GM12878 (cell line): ENCODE results near the gene FBXW8. TPM values are rescaled to one million over a fixed set of nuclear protein-coding genes. Genes with fewer than 3 reads are reported as not detected.

Source experiments
- ATAC-seq: fragments of 200-7000 bp; cut with Tn5 transposase; 3 replicates; pipeline ENCODE4 v1.9.1; 2020; ENCODE audit warnings: mild to moderate bottlenecking, moderate library complexity
- BruUV-seq: library from RNA; stranded (reverse); fragments of 400-500 nt; replicated peaks from 2 replicates; lab custom pipeline; 2021; lab: Mats Ljungman, UMichigan
- CTCF ChIA-PET: fragments of 300-600 bp; sonication (Branson Sonifier 250); formaldehyde crosslinking; extraction: SDS; loops from one replicate; lab custom pipeline; 2021; ENCODE audit warnings: inconsistent platforms; lab: Yijun Ruan, JAX
- POLR2A ChIA-PET: fragments of 350-600 bp; formaldehyde crosslinking; extraction: SDS; loops from one replicate; lab custom pipeline; 2021; ENCODE audit warnings: inconsistent platforms; lab: Charles Lee
- RAD21 ChIA-PET: fragments of 300-600 bp; sonication (Branson Sonifier 250); formaldehyde crosslinking; loops from one replicate; lab custom pipeline; 2023; ENCODE audit warnings: antibody characterized with exemption; ENCODE audit not compliant: unreplicated experiment; lab: Charles Lee
- SMC1A ChIA-PET: fragments of 300-600 bp; sonication (Branson Sonifier 250); formaldehyde crosslinking; loops from one replicate; lab custom pipeline; 2023; ENCODE audit not compliant: unreplicated experiment, uncharacterized antibody; lab: Charles Lee
- DNase-seq: peaks from one replicate; pipeline ENCODE4 v3.0.0-alpha.2; 2011; ENCODE audit warnings: low read depth, low spot score
- FAIRE-seq: peaks from 3 replicates; lab custom pipeline; 2011; peaks lifted over from hg19 to GRCh38; lab: Jason Lieb, UNC
- H2AFZ ChIP-seq: 2 replicates; pipeline ENCODE4 v1.6.0; 2011; ENCODE audit warnings: low read depth, low read length, control low read depth; ENCODE audit not compliant: control insufficient read depth
- H3K27ac ChIP-seq: 2 replicates; pipeline ENCODE4 v1.5.1; 2011; ENCODE audit warnings: control low read depth; ENCODE audit not compliant: control insufficient read depth, insufficient read depth
- H3K27me3 ChIP-seq, 2 experiments: replicated peaks in 1 of 2; 2 replicates each; pipeline versions ENCODE4 v1.6.0 to v1.6.1; 2011; ENCODE audit warnings: low read length in 1 of 2; ENCODE audit not compliant: control insufficient read depth in 2 of 2, insufficient read depth in 2 of 2
- H3K36me3 ChIP-seq, 2 experiments: 2 replicates each; pipeline ENCODE4 v1.5.1; 2011; ENCODE audit warnings: low read length in 1 of 2; ENCODE audit not compliant: control insufficient read depth in 2 of 2, insufficient read depth in 2 of 2
- H3K4me1 ChIP-seq: 2 replicates; pipeline ENCODE4 v1.6.1; 2011; ENCODE audit warnings: mild to moderate bottlenecking, low read length, moderate library complexity, mixed read lengths; ENCODE audit not compliant: control insufficient read depth, insufficient read depth
- H3K4me2 ChIP-seq: 2 replicates; pipeline ENCODE4 v1.6.0; 2011; ENCODE audit warnings: control low read depth; ENCODE audit not compliant: control insufficient read depth, insufficient read depth
- H3K4me3 ChIP-seq: fragments of 200-600 bp; sonication (generic); 2 replicates; pipeline ENCODE4 v1.5.1; 2016
- H3K79me2 ChIP-seq: 2 replicates; pipeline ENCODE4 v1.6.0; 2011; ENCODE audit warnings: low read length; ENCODE audit not compliant: control insufficient read depth, insufficient read depth
- H3K9ac ChIP-seq: 2 replicates; pipeline ENCODE4 v1.8.0; 2011; ENCODE audit warnings: low read length, control low read depth, mixed read lengths; ENCODE audit not compliant: control insufficient read depth, insufficient read depth
- H3K9me3 ChIP-seq: replicated peaks from 3 replicates; pipeline ENCODE4 v1.5.1; 2011; ENCODE audit warnings: mild to moderate bottlenecking, low read length; ENCODE audit not compliant: control insufficient read depth, insufficient read depth
- H4K20me1 ChIP-seq: 2 replicates; pipeline ENCODE4 v1.6.0; 2011; ENCODE audit not compliant: control insufficient read depth, insufficient read depth
- ASH2L ChIP-seq: fragments of 300-600, 200-600 bp; sonication (generic); IDR thresholded peaks from 2 replicates; pipeline ENCODE4 v1.6.1; 2017; ENCODE audit warnings: low read depth, mild to moderate bottlenecking, borderline replicate concordance
- HDGF ChIP-seq: fragments of 450-650 bp; IDR thresholded peaks from 2 replicates; pipeline ENCODE4 v1.6.1; 2016; ENCODE audit warnings: antibody characterized with exemption
- KDM1A ChIP-seq: fragments of 200-600 bp; sonication (generic); IDR thresholded peaks from 2 replicates; pipeline ENCODE4 v1.6.1; 2016; ENCODE audit warnings: borderline replicate concordance
- SRF ChIP-seq, 2 experiments: IDR thresholded peaks; 2 replicates each; pipeline ENCODE4 v1.6.1; 2011; ENCODE audit warnings: low read depth in 2 of 2, low read length in 2 of 2, mild to moderate bottlenecking in 1 of 2, moderate library complexity in 1 of 2
- TBL1XR1 ChIP-seq: IDR thresholded peaks from 2 replicates; pipeline ENCODE4 v1.6.1; 2012; ENCODE audit warnings: low read depth, low read length, improper control_type of control experiment
- ZBTB40 ChIP-seq: fragments of 450-650 bp; IDR thresholded peaks from 2 replicates; pipeline ENCODE4 v1.6.1; 2016; ENCODE audit warnings: mild to moderate bottlenecking, moderate library complexity, borderline replicate concordance
- WGBS: methylation state at CpG from one replicate; pipeline ENCODE4 v1.1.6; 2016; ENCODE audit warnings: low lambda C conversion rate; ENCODE audit not compliant: insufficient replicate concordance, insufficient coverage; ENCODE audit errors: missing lambda C conversion rate; 5-methylcytosine and 5-hydroxymethylcytosine counted together
- in situ Hi-C: fragments of 300-500 bp; cut with MboI; formaldehyde crosslinking; loops from 9 replicates; pipeline ENCODE4 v1.14.3; 2018; ENCODE audit warnings: mixed read lengths
- intact Hi-C: fragments of 100-400 bp; cut with micrococcal nuclease; formaldehyde crosslinking; loops from one replicate; pipeline ENCODE4 v1.14.2; 2022; ENCODE audit not compliant: unreplicated experiment
- polyA plus RNA-seq, 11 experiments: library from polyadenylated mRNA; depleted of rRNA in 4 of 11; unstranded in 6 of 11; stranded (reverse) in 5 of 11; fragments of >200 nt; fragmentation: Nextera tagmentation in 4 of 11; fragmentation: Illumina TruSeq in 1 of 11; extraction: Ambion mirVana in 4 of 11; extraction: Trizol in 1 of 11; gene quantifications; 1 replicate in 1 of 11; 2 replicates in 10 of 11; pipeline versions ENCODE4 v1.2.1 to v1.2.3, GENCODE V29; 2011 to 2016; ENCODE audit warnings: inconsistent platforms in 2 of 11, missing spikeins in 2 of 11, low read depth in 1 of 11
- total RNA-seq, 4 experiments: library from RNA; depleted of rRNA in 3 of 4; stranded (reverse); fragments of >200 nt in 3 of 4; fragmentation: Illumina TruSeq in 1 of 4; extraction: Trizol in 1 of 4; gene quantifications; 2 replicates each; pipeline versions ENCODE4 v1.2.1 to v1.2.3, GENCODE V29; 2013 to 2021
- TF ChIP-seq, protein P1 (sequence below): IDR thresholded peaks from 2 replicates; pipeline ENCODE4 v1.6.1; 2011; ENCODE audit warnings: borderline replicate concordance, low read depth, mild to moderate bottlenecking, moderate library complexity, low read length; ENCODE audit not compliant: insufficient read depth, poor library complexity, severe bottlenecking
- TF ChIP-seq, protein P2 (sequence below): IDR thresholded peaks from 2 replicates; pipeline ENCODE4 v1.6.1; 2012; ENCODE audit warnings: low read length, inconsistent platforms

FBXW8 gene
- total and polyA plus RNA-seq, 10 of the 15 experiments (the other 5 are each of a cell fraction or from before 2014, with no cell fraction given): 0.49 to 7.5 (median 4.4) TPM

GRCh38 chr12:117005417-117006046, 94.8 kb downstream of the FBXW8 start (continued):
- TF ChIP-seq ZBTB40: no peak
- no peak for TF ChIP-seq SRF (IDR thresholded peaks at IDR 0.05; ENCODE audit: low read depth in 2 of 2, low read length in 2 of 2)
- TF ChIP-seq, protein P1, sequence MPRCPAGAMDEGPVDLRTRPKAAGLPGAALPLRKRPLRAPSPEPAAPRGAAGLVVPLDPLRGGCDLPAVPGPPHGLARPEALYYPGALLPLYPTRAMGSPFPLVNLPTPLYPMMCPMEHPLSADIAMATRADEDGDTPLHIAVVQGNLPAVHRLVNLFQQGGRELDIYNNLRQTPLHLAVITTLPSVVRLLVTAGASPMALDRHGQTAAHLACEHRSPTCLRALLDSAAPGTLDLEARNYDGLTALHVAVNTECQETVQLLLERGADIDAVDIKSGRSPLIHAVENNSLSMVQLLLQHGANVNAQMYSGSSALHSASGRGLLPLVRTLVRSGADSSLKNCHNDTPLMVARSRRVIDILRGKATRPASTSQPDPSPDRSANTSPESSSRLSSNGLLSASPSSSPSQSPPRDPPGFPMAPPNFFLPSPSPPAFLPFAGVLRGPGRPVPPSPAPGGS: no peak
- no peak for TF ChIP-seq HDGF
- TF ChIP-seq, all 136 proteins: peak for 0

- TF ChIP-seq ASH2L (no peak), TBL1XR1 (no peak), KDM1A (no peak)
- TF ChIP-seq, protein P2, sequence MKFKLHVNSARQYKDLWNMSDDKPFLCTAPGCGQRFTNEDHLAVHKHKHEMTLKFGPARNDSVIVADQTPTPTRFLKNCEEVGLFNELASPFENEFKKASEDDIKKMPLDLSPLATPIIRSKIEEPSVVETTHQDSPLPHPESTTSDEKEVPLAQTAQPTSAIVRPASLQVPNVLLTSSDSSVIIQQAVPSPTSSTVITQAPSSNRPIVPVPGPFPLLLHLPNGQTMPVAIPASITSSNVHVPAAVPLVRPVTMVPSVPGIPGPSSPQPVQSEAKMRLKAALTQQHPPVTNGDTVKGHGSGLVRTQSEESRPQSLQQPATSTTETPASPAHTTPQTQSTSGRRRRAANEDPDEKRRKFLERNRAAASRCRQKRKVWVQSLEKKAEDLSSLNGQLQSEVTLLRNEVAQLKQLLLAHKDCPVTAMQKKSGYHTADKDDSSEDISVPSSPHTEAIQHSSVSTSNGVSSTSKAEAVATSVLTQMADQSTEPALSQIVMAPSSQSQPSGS: no peak
- TF ChIP-seq, all 136 proteins: peak for 0
- intact Hi-C loops (no loop called here), in situ Hi-C loops (no loop called here)
- DNase-seq (no peak), FAIRE-seq (no peak), ATAC-seq (no peak)
- no peaks in the 10 kb centered on the region for H3K79me2 ChIP-seq
- ChIA-PET SMC1A (no interaction called here), CTCF (interaction anchor here (1.0 kb wide), 1 partner anchor 302 kb away, joined by 3 read pairs; no protein-coding TSS in a partner anchor), RAD21 (no interaction called here), POLR2A (no interaction called here)
- H3K4me2 ChIP-seq: no peak overlapping the region
- no peaks in the 10 kb centered on the region for H3K4me1 ChIP-seq
- no peak overlapping the region for H3K4me3 ChIP-seq
- BruUV-seq: no TSS peak
- H3K9ac ChIP-seq: no peak overlapping the region
- H3K9me3 ChIP-seq: no peaks in the 10 kb centered on the region
- H4K20me1 ChIP-seq: no peaks in the 10 kb centered on the region
- no peak overlapping the region for H2AFZ ChIP-seq
- H3K36me3 ChIP-seq: no peaks in the 10 kb centered on the region; a peak in 1 of 4 replicates
- no peak overlapping the region for H3K27ac ChIP-seq
- WGBS: 93% methylated on average over 9 of the region's 9 CpGs
- no peaks in the 10 kb centered on the region for H3K27me3 ChIP-seq
Measured at GRCh38 chr12:117006333-117006732, 95.6 kb downstream of the FBXW8 start.
